Right ventricle myocardium superior (tissue), 1 donor: ENCODE data around the gene TRAF2. TPM values are rescaled to one million over a fixed set of nuclear protein-coding genes. Genes with fewer than 3 reads are reported as not detected.

Experiments
- ATAC-seq: fragments of 200-7000 bp; cut with Tn5 transposase; one replicate; pipeline ENCODE4 v1.9.1; 2020; ENCODE audit warnings: mild to moderate bottlenecking; ENCODE audit not compliant: poor library complexity
- DNase-seq: peaks from one replicate; pipeline ENCODE4 v3.0.0-alpha.2; 2020
- intact Hi-C: fragments of 100-400 bp; cut with DNase I; formaldehyde crosslinking; loops from one replicate; pipeline ENCODE4 v1.11.2; 2022
- total RNA-seq: library from RNA; stranded (reverse); fragmentation: NEBNext Ultra II Directional; extraction: Animal tissue kit (Norgen Biotek cat#: 25700); gene quantifications from one replicate; pipeline ENCODE4 v1.2.1, GENCODE V29; 2021
- donor health status: DM: no; HTN: yes; CAD: no; lungs with severe emphysema.

Gene TRAF2
- total RNA-seq, 1 donor from 2014 or later = 9.1 TPM

- intact Hi-C loops = no loop called here
- DNase-seq (peak; percentile 66), ATAC-seq (peak; percentile 59)
Observed at GRCh38 chr9:136950656-136951276, 64.5 kb downstream of the TRAF2 start.

DNA sequence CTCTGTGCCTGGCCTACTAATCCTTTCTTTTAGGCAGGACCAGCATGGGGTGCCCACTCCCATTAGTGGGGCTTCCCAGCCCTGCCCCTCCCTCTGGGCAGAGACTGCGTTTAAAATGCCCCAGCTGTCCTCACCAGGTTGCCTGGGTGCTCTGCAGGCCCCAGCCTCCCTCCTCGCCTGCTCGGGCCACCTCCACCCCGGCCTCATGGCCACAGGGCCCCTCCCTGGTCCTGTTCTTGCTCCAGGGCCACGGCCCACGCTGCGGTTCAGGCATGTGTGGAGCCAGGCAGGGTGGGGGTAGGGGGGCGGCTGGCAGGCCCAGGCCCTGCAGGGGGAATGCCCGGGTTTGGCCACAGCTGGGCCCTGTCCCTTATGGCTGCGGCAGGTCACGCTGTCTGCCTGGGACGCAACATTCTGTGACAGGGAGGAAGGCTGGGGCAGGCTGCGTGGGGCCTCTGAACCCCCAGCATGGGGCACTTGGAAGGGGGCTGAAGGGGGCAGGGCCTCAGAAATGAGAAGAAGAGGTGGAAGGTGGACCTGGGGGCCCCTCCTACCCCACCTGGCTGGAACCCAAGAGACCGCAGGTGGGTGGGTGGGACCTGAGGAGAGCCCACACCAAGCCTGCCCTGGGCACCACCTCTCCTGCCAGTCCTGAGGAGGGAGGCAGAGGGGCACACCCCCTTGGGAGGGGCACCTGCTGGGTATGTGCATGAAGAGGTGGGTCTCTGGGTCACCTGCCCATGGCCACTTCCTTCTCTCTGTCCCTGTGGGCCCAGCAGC, 65.4 kb downstream of the TRAF2 start, which contains the start of gene LCN12:
TSS of gene LCN12 (plus strand) at position 733 of the 780 bp plus-strand sequence. CDS start 55 bp downstream, outside the sequence.
- ATAC-seq = no peak
- peak; percentile 38 for DNase-seq
- intact Hi-C loops = no loop called here

GRCh38 chr9:136952321-136952850, 66.1 kb downstream of the TRAF2 start:
- DNase-seq (peak; percentile 60), ATAC-seq (no peak)
- intact Hi-C loops = no loop called here

GRCh38 chr9:136952876-136953770, 66.8 kb downstream of the TRAF2 start:
- DNase-seq (peak; percentile 33), ATAC-seq (no peak)
- intact Hi-C loops = no loop called here

- peak; percentile 17 for DNase-seq
- ATAC-seq = no peak
- intact Hi-C loops = no loop called here
Observed at GRCh38 chr9:136953771-136954269, 67.5 kb downstream of the TRAF2 start.

GRCh38 chr9:136954270-136955083, 68.2 kb downstream of the TRAF2 start:
- DNase-seq = peak; percentile 21
- intact Hi-C loops = no loop called here
- ATAC-seq = no peak

DNA sequence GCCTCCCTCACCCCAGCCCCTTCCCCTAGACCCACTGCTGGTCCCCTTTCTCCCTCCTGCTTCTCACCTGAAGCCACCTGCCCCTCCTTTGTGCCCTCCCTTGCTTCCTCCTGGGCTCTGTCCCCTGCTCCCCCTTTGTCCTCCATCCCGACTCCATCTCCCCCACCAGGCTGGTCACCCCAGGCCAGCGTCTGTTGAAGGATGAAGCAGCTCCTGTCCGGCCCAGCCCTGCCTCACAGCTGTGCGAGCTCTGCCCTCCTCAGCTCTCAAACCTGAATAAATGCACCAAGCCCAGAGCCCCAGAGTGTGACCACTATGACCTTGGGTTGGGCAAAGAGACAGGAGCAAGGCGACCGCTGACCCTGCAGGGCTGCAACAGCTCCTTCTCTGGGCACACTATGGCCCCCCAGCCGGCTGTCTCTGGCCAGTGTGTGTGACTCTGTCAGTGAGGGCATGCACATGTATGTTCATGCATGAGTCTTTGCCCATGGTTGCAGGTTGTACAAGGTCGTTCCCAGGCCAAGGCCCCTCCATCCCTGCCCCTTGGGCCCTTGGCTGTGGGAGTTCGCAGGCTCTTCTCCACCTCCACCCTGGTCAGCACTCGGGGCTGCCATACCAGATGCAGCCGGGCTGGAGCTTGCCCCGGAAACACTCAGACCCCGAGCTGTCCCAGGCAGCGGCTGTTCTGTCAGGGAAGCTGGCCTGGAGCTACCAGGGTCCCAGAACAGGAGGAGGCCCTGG, 69.1 kb downstream of the TRAF2 start:
- no peak for ATAC-seq
- DNase-seq = peak; percentile 27
- intact Hi-C loops = no loop called here

DNA sequence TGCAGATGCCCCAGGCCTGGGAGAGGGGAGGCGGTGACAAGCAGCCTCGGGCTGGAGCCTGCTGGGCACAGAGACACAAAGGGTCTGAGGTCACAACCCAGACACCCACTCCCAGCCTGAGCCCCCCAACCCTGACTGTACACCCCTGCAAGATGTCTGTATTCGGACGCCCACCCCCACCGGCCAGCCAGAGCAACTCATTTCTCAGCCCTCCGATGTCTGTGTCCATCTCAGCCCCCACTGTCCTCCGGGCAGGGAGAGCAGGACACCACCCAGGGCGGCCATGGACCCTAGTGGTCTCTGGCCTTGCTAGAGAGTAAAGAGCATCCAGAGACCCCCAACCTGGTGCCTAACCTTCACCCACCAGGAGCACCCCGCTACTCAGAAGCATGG, 69.6 kb downstream of the TRAF2 start:
- ATAC-seq (no peak), DNase-seq (peak; percentile 36)
- intact Hi-C loops = no loop called here

DNA sequence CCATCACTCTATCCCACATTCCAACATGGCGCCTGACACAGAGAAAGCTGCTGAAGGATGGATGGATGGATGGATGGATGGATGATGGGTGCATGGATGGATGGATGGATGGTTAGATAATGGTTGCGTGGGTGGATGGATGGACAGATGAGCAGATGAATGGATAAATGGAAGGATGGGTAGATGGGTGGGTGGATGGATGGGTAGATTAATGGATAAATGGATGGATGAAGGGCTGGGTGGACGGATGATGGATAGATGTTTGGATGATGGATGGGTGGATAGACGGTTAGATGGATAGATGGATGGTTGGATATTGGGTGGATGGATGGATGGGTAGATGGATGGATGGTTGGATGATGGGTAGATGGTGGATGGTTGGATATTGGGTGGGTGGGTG, 70.3 kb downstream of the TRAF2 start:
- DNase-seq (no peak), ATAC-seq (no peak)
- intact Hi-C loops = no loop called here

GRCh38 chr9:136957461-136957860, 71.1 kb downstream of the TRAF2 start:
- ATAC-seq = no peak
- intact Hi-C loops = no loop called here
- no peak for DNase-seq

- intact Hi-C loops = no loop called here
- DNase-seq (no peak), ATAC-seq (no peak)
Observed at GRCh38 chr9:136957901-136958300, 71.6 kb downstream of the TRAF2 start.

DNA sequence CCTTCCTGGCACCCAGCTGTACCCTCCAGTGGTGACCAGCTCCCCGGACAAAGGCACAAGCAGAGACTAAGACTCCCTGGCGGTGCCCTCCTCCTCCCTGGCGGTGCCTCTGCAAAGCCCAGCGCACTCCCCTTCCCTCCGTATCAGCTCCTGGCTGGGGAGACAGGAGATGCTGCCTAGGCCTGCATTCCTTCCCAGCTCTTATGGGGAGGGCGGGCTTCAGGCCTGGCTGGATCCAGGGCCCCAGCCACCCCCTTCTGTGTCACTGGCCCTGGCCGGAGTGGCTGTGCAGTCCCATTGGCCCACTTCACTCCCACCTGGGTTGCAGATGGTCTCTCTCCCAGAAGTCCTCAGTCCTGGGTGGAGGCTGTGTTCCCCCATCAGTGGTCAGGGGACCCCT, 72.2 kb downstream of the TRAF2 start:
- intact Hi-C loops = no loop called here
- DNase-seq (no peak), ATAC-seq (no peak)

- intact Hi-C loops = no loop called here
- no peak for ATAC-seq
- no peak for DNase-seq
Observed at GRCh38 chr9:136958898-136959850, 72.9 kb downstream of the TRAF2 start.

GRCh38 chr9:136960212-136960937, 74.1 kb downstream of the TRAF2 start:
- ATAC-seq (no peak), DNase-seq (no peak)
- intact Hi-C loops = no loop called here

GRCh38 chr9:136960938-136961275, 74.6 kb downstream of the TRAF2 start:
- ATAC-seq (no peak), DNase-seq (no peak)
- intact Hi-C loops = no loop called here
